ENCODE results near the gene LPP. TPM values are rescaled to one million over a fixed set of nuclear protein-coding genes. Genes with fewer than 3 reads are reported as not detected.
A peak's percentile ranks its signal among the peaks of the same experiment; 100 is the strongest.

Gene LPP
- total RNA-seq, 1 donor from 2014 or later = 97.4 TPM

DNA sequence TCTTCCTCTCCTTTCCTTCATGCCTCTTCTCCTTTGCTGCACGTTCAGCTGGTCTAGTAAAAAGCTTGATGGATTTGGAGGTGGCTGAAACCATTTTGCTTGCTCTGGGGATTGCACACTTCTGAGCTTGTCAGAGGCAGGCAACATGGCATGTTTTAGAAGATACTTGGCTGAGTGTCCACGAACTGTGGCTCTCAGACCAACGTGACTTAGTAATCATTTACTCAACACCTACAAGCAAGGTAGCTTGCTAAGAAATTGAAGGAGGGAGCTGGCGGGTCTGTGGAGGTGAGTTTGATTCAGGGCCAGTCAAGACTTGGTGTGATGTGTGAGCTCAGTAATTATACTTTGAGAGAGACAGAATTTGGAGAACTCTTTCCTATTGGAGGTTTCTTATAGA lies 196.0 kb downstream of the LPP start:
- intact Hi-C loops (cut with micrococcal nuclease) = no loop called here
- TF ChIP-seq, protein P1, sequence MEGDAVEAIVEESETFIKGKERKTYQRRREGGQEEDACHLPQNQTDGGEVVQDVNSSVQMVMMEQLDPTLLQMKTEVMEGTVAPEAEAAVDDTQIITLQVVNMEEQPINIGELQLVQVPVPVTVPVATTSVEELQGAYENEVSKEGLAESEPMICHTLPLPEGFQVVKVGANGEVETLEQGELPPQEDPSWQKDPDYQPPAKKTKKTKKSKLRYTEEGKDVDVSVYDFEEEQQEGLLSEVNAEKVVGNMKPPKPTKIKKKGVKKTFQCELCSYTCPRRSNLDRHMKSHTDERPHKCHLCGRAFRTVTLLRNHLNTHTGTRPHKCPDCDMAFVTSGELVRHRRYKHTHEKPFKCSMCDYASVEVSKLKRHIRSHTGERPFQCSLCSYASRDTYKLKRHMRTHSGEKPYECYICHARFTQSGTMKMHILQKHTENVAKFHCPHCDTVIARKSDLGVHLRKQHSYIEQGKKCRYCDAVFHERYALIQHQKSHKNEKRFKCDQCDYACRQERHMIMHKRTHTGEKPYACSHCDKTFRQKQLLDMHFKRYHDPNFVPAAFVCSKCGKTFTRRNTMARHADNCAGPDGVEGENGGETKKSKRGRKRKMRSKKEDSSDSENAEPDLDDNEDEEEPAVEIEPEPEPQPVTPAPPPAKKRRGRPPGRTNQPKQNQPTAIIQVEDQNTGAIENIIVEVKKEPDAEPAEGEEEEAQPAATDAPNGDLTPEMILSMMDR (IDR thresholded peaks at IDR 0.05; ENCODE audit: borderline replicate concordance) = no peak
- no peaks in the 10 kb centered on the region for H3K36me3 ChIP-seq
- H3K9me3 ChIP-seq (replicated peaks) = no peaks in the 10 kb centered on the region
- no peak for DNase-seq
- H3K4me1 ChIP-seq = peaks cover 68% of the 10 kb centered on the region
- peak overlapping the region; percentile 87 for H3K27ac ChIP-seq (replicated peaks)
- no peaks in the 10 kb centered on the region for H3K27me3 ChIP-seq (ENCODE audit: low read depth)
- H3K4me3 ChIP-seq = no peak overlapping the region

DNA sequence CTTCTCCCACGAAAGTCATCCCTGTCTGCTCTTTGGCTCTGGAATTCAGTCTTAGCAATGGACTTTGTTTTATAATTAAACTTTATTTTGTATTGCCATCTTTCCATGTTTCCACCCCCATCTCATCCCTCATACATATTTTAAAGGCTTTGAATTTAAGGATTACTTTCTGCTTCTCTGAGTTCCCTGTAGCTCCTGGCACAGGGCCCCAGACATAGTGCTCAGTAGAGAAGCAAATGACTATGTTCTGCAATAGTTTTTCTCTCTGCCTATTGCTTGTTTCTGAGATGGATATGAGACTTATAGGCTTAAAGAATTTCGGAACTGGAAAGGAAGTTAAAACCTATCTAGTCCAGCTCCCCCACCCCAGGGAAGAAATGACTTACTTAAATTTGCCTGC lies 197.0 kb downstream of the LPP start:
- no peaks in the 10 kb centered on the region for H3K9me3 ChIP-seq (replicated peaks)
- TF ChIP-seq, protein P1 (IDR thresholded peaks at IDR 0.05; ENCODE audit: borderline replicate concordance) = no peak
- no peak for DNase-seq
- H3K27me3 ChIP-seq (ENCODE audit: low read depth) = no peaks in the 10 kb centered on the region
- intact Hi-C loops (cut with micrococcal nuclease) = no loop called here
- peaks cover 58% of the 10 kb centered on the region for H3K4me1 ChIP-seq
- H3K36me3 ChIP-seq = no peaks in the 10 kb centered on the region
- H3K27ac ChIP-seq (replicated peaks) = peak overlapping the region; percentile 87
- no peak overlapping the region for H3K4me3 ChIP-seq

DNA sequence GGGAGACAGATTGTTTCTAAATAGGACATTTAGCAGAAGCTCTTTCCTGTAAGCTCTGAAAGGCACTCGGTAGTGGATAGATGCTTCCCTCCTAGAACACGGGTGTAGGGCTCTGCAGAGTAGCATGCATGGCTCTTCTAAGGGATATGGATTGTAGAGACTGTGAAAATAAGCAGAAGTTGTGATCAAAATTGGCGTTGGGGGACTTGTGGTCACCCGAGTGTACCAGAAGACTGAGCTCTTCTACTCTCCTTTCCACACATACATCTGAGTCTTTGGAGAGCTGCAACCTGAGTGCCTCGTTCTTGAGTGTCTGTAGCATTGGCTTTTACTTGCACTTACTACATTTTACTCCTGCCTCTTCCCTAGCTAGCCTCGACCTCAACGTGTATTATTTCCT lies 197.7 kb downstream of the LPP start:
- TF ChIP-seq, protein P1 (IDR thresholded peaks at IDR 0.05; ENCODE audit: borderline replicate concordance) = no peak
- intact Hi-C loops (cut with micrococcal nuclease) = no loop called here
- H3K4me1 ChIP-seq = peaks cover 57% of the 10 kb centered on the region
- H3K9me3 ChIP-seq (replicated peaks) = no peaks in the 10 kb centered on the region
- H3K27ac ChIP-seq (replicated peaks) = peak overlapping the region; percentile 87
- H3K4me3 ChIP-seq = no peak overlapping the region
- no peak for DNase-seq
- H3K36me3 ChIP-seq = no peaks in the 10 kb centered on the region
- no peaks in the 10 kb centered on the region for H3K27me3 ChIP-seq (ENCODE audit: low read depth)

DNA sequence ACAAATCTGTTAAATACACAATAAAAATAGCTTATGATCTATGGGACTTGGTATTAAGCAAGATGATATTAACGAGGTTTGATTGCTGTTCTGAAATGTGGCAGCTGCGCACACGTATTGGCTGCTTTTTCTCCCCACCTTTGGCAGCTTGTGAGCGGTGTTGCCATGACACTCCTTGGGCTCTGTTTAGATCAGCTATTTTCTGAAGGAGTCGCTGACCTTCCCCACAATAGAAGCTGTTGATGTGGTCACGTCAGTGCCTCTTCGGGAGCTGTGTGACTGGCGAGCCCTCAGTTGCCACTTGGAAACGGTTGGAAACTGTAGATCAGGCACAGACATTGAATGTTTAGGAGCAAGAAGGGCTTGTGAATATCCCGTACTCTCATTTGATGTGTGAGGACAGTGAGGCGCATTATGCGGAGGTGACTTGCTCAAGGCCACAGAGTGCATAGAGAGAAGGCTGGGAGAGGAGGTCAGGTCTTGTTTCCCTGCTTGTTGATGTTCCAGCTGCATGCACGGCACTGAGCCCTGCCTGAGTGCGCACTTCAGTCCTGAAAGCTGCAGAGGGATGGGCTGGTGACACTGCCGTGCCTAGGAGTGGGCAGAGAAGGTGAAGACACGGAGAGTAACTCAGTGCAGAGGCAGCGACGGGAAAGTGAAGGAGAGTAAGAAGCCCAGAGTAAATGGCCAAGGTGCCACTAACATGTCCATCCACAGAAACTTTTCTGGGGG lies 198.4 kb downstream of the LPP start:
- H3K4me1 ChIP-seq = peaks cover 58% of the 10 kb centered on the region
- H3K36me3 ChIP-seq = no peaks in the 10 kb centered on the region
- no peaks in the 10 kb centered on the region for H3K27me3 ChIP-seq (ENCODE audit: low read depth)
- intact Hi-C loops (cut with micrococcal nuclease) = no loop called here
- TF ChIP-seq, protein P1 (IDR thresholded peaks at IDR 0.05; ENCODE audit: borderline replicate concordance) = no peak
- no peak overlapping the region for H3K4me3 ChIP-seq
- peak overlapping the region; percentile 87 for H3K27ac ChIP-seq (replicated peaks)
- no peak for DNase-seq
- H3K9me3 ChIP-seq (replicated peaks) = no peaks in the 10 kb centered on the region

DNA sequence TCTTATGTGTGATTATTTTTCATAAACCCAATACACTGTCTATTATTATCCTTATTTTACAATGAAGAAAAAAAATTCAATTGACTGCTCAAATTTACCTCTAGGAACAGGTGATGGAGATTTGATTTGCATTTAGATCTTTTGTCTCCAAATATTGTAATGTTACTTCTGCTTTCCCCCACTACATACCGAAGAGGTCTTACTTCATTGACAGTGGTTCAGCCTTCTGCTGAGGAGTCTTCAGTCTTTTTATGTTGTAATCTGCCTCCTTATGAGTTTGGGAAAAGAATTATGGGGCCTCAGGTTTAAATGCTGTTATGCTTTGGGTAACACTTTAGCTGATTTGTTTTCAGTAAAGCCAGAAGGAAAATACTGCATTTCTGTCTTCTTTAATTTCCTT lies 199.5 kb downstream of the LPP start:
- no peak for DNase-seq
- Histone ChIP-seq H3K27me3 (ENCODE audit: low read depth) (no peaks in the 10 kb centered on the region), H3K4me3 (no peak overlapping the region), H3K9me3 (replicated peaks) (no peaks in the 10 kb centered on the region), H3K27ac (replicated peaks) (no peak overlapping the region), H3K4me1 (peaks cover 58% of the 10 kb centered on the region), H3K36me3 (no peaks in the 10 kb centered on the region)
- TF ChIP-seq, protein P1 (IDR thresholded peaks at IDR 0.05; ENCODE audit: borderline replicate concordance) = no peak
- intact Hi-C loops (cut with micrococcal nuclease) = no loop called here
